GM12801 (cell line): ENCODE data around the gene MORN3.

Experiments
- CTCF ChIP-seq: IDR thresholded peaks from one replicate; pipeline ENCODE4 v1.5.1; 2011; ENCODE audit warnings: control low read depth; ENCODE audit not compliant: insufficient read length; ENCODE audit errors: extremely low read depth

Gene MORN3

GRCh38 chr12:121712461-121713256, 43.2 kb upstream of the MORN3 start, which contains the start of gene TMEM120B:
TSS of gene TMEM120B (plus strand) at chr12:121712752. CDS start at chr12:121712896, 144 bp downstream.
- no peak for TF ChIP-seq CTCF

DNA sequence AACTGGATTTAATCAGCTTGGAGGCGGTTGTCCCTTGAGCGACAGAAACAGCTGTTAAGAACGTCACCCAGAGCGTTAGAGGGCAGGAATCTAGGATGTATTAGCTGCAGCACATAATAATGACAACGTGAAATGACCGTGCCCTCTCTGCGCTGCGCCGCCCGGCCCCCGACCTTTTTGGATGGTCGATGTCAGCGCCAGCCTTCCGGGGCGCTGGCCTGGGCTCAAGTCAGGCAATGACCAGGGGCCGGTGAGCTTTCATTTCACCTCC, 42.7 kb upstream of the MORN3 start:
- TF ChIP-seq CTCF, result no peak

GRCh38 chr12:121711361-121712189, 42.1 kb upstream of the MORN3 start:
- TF ChIP-seq CTCF, result no peak

DNA sequence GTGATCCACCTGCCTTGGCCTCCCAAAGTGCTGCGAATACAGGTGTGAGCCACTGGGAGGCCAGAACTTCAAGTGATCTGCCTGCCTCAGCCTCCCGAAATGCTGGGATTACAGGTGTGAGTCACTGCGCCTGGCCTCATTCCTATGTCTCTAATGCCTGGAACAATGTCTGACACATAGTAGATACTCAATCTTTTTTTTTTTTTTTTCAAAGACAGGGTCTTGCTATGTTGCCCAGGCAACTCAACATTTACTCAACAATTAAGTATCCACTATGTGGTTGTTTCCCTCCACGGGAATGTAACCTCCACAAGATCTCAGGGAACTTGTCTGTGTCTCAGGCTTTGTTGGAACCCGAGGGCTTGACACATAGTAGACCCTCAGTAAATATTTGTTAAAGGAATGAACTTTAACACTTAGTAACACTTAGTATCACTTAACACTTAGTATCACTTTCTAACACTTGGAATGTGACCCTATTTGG, 40.1 kb upstream of the MORN3 start:
- TF ChIP-seq CTCF, result no peak

DNA sequence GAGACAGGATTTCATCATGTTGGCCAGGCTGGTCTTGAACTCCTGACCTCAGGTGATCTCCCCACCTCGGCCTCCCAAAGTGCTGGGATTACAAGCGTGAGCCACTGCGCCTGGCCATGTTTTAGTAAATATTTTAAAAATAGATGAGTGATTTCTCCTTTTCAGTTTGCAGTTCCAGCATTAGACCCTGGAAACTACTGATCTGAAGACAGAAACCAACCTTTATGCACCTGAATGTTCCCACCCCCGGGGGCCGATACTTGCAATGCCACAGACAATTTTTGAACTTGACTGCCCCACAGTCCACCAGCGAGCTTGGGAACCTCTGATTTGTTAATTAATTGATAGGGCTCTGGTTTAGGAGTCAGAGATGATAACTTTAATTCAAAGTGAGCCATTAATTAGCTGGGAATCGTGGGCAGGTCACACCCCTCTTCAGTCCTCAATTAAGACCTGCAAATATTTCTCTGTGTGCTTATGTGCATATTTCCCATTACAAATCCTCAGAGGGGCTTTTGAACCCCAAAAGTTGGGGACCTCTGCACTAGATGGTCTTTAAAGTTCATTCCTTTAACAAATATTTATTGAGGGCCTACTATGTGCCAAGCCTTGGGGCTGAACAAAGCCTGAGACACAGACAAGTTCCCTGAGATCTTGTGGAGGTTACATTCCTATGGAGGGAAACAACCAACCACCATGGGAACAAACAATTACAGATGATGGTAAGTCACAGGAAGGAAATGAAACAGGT, 39.0 kb upstream of the MORN3 start:
- TF ChIP-seq CTCF, result no peak

DNA sequence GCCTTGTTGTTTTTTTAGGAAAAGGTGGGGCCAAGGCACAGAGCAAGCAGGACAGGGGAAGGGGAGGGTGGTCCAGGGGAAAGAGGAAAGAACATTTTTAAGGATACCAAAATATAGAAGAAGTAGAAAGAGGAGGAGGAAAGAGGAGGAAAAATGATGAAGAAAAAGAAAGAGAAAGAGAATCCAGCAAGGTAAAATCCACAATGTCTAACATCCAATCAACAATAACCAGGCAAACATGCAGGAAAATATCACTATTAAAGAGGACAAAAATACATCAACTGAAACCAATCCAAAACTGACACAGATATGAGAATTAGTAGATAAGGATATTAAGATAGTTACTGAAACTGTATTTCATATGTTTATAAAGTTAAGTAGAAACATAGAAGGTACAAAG, 36.1 kb upstream of the MORN3 start:
- no peak for TF ChIP-seq CTCF

DNA sequence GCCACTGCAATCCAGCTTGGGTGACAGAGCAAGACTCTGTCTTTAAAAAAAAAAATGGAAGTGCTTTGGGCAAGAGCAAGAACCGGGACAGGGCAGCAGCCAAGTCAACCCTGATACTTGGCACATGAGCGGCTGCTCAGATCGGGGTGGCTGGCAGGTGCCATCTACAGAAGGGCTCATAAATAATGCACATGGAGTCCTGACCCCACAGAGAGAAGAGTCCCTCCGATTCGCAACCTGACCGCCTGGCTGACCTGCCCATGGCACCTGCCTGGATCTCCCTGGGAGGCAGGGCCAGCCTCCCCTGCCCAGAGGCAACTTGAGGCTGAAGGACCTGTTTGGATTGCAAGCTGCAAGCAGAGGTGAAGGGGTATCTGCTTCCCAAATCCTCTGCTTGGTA, 33.5 kb upstream of the MORN3 start:
- no peak for TF ChIP-seq CTCF
